SH-SY5Y (cell line): ENCODE data around the gene HRH1.

Source experiments
- GATA2 ChIP-seq: IDR thresholded peaks from 2 replicates; pipeline ENCODE4 v1.6.1; 2011; ENCODE audit warnings: mild to moderate bottlenecking, low read depth, low read length
- GATA3 ChIP-seq: IDR thresholded peaks from 2 replicates; pipeline ENCODE4 v1.6.1; 2011; ENCODE audit warnings: low read depth, mild to moderate bottlenecking, low read length, moderate library complexity

- no peak for TF ChIP-seq GATA2
- TF ChIP-seq GATA3: no peak
Measured at GRCh38 chr3:11206316-11206715, 52.0 kb downstream of the HRH1 start.
